Memory B cell (primary cell): Measurements from ENCODE around the gene SUZ12.
"Not testable (repeated sequence)": the region's sequence is repeated elsewhere in the genome, so short reads cannot be mapped to it uniquely, and the experiment has no call there.

Experiments
- ATAC-seq: fragments of 150-1000 bp; cut with Tn5 transposase; 2 replicates; pipeline ENCODE4 v1.10.0; 2021; ENCODE audit warnings: low read depth, mild to moderate bottlenecking, moderate library complexity
- DNase-seq, 2 donors: peaks; one replicate each; pipeline ENCODE4 v3.0.0; 2022; ENCODE audit warnings: low spot score in 2 of 2
- H3K27ac Mint-ChIP-seq: one replicate; pipeline ENCODE4 v1.8.0; 2022; ENCODE audit warnings: mild to moderate bottlenecking, moderate library complexity, mixed read lengths
- H3K27me3 Mint-ChIP-seq: one replicate; pipeline ENCODE4 v1.8.0; 2022; ENCODE audit warnings: mixed read lengths
- H3K36me3 Mint-ChIP-seq: one replicate; pipeline ENCODE4 v1.8.0; 2022; ENCODE audit warnings: mild to moderate bottlenecking, mixed read lengths
- H3K4me1 Mint-ChIP-seq: one replicate; pipeline ENCODE4 v1.8.0; 2022; ENCODE audit warnings: mixed read lengths
- H3K4me3 Mint-ChIP-seq: one replicate; pipeline ENCODE4 v1.8.0; 2022; ENCODE audit warnings: mild to moderate bottlenecking, moderate library complexity, mixed read lengths
- H3K9me3 Mint-ChIP-seq: one replicate; pipeline ENCODE4 v1.8.0; 2022; ENCODE audit warnings: mixed read lengths

The SUZ12 gene

GRCh38 chr17:31936615-31937609 lies at the start of gene SUZ12:
TSS of gene SUZ12 (plus strand) at chr17:31937007. CDS start at chr17:31937247, 240 bp downstream.
- ATAC-seq (peak; percentile 95), DNase-seq (peak; percentile 79 to 85)
- not testable (repeated sequence) for H3K27me3 Mint-ChIP-seq, H3K9me3 Mint-ChIP-seq, H3K4me1 Mint-ChIP-seq, H3K36me3 Mint-ChIP-seq
- peak within 1 kb of the TSS; percentile 75 for H3K27ac Mint-ChIP-seq
- peak within 1 kb of the TSS; percentile 87 for H3K4me3 Mint-ChIP-seq

DNA sequence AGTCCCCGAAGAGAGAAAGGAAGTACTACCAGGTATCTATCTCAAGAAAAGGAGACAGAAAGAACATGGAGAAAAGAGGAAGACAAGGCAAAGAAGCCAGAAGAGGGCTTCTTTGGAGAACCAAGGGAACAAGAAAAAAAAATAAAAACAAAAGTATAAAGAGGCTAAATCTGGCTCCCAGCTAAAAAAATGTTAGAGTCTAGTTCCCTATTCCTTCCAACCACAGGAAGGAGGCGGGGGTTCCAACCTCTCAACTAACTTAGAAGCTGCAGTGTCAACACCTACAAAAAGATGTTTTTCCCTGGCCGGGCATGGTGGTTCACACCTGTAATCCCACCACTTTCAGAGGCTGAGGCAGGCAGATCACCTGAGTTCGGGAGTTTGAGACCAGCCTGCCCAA lies 48.7 kb upstream of the SUZ12 start:
- H3K4me1 Mint-ChIP-seq, result peaks cover 15% of the 10 kb centered on the region
- peak overlapping the region; percentile 98 for H3K27ac Mint-ChIP-seq
- ATAC-seq, result peak; percentile 56
- H3K9me3 Mint-ChIP-seq, result no peaks in the 10 kb centered on the region
- H3K27me3 Mint-ChIP-seq, result no peaks in the 10 kb centered on the region
- peak; percentile 14 to 21 for DNase-seq
- peaks cover 25% of the 10 kb centered on the region for H3K36me3 Mint-ChIP-seq
- peak overlapping the region; percentile 66 for H3K4me3 Mint-ChIP-seq

- no peak overlapping the region for H3K4me3 Mint-ChIP-seq
- H3K27me3 Mint-ChIP-seq, result no peaks in the 10 kb centered on the region
- DNase-seq (no peak), ATAC-seq (no peak)
- no peaks in the 10 kb centered on the region for H3K9me3 Mint-ChIP-seq
- H3K36me3 Mint-ChIP-seq, result peaks cover 7% of the 10 kb centered on the region
- no peak overlapping the region for H3K27ac Mint-ChIP-seq
- H3K4me1 Mint-ChIP-seq, result no peaks in the 10 kb centered on the region
Measured at GRCh38 chr17:31900877-31901276, 35.9 kb upstream of the SUZ12 start.

DNA sequence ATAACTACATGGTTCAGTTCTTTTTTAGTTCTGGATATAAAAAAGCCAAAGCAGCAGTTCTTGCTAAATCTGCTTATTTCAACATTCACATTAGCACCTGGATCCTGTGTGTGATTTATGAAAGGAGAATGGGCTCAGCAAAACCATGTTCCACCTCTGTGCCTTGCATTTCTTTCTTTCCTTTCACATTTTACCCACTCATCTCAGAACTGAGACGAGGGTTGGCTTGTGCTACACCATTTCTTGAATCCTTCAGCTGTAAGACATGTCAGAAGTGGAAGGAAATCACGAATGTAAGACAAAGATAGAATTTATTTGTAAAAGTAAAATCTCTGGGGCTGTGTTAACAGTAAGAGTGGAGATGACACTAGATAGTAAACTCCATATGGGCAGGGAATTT lies 34.1 kb upstream of the SUZ12 start:
- Mint-ChIP-seq H3K4me1 (no peaks in the 10 kb centered on the region), H3K27me3 (no peaks in the 10 kb centered on the region), H3K4me3 (no peak overlapping the region), H3K36me3 (peaks cover 3% of the 10 kb centered on the region), H3K27ac (no peak overlapping the region), H3K9me3 (no peaks in the 10 kb centered on the region)
- no peak for DNase-seq
- no peak for ATAC-seq

DNA sequence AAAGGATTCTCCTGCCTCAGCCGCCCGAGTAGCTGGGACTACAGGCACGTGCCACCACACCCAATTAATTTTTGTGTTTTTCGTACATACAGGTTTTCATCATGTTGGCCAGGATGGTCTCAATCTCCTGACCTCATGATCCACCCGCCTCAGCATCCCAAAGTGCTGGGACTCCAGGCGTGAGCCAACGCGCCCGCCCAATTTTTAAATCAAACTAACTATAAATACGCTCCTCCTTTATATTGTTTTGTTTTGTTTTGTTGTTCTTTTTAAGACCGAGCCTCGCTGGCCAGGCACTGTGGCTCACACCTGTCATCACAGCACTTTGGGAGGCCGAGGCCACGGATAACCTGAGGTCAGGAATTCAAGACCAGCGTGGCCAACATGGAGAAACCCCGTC lies 33.4 kb upstream of the SUZ12 start:
- no peaks in the 10 kb centered on the region for H3K36me3 Mint-ChIP-seq
- no peak overlapping the region for H3K27ac Mint-ChIP-seq
- H3K4me3 Mint-ChIP-seq, result no peak overlapping the region
- H3K9me3 Mint-ChIP-seq, result no peaks in the 10 kb centered on the region
- peaks cover 2% of the 10 kb centered on the region for H3K4me1 Mint-ChIP-seq
- H3K27me3 Mint-ChIP-seq, result peaks cover 2% of the 10 kb centered on the region
- ATAC-seq, result no peak
- no peak for DNase-seq

- H3K27ac Mint-ChIP-seq, result no peak overlapping the region
Measured at GRCh38 chr17:31907342-31907962, 29.4 kb upstream of the SUZ12 start.

GRCh38 chr17:31908386-31908785 lies 28.4 kb upstream of the SUZ12 start:
- no peak for ATAC-seq
- peaks cover 2% of the 10 kb centered on the region for H3K4me1 Mint-ChIP-seq
- H3K27ac Mint-ChIP-seq, result no peak overlapping the region
- H3K4me3 Mint-ChIP-seq, result no peak overlapping the region
- H3K36me3 Mint-ChIP-seq, result no peaks in the 10 kb centered on the region
- DNase-seq, result no peak
- peaks cover 15% of the 10 kb centered on the region for H3K27me3 Mint-ChIP-seq
- no peaks in the 10 kb centered on the region for H3K9me3 Mint-ChIP-seq

More at GRCh38 chr17:31907342-31907962, 29.4 kb upstream of the SUZ12 start:
- ATAC-seq (no peak), DNase-seq (no peak)
- no peak overlapping the region for H3K4me3 Mint-ChIP-seq
- no peaks in the 10 kb centered on the region for H3K9me3 Mint-ChIP-seq
- peaks cover 2% of the 10 kb centered on the region for H3K4me1 Mint-ChIP-seq
- H3K27me3 Mint-ChIP-seq, result peaks cover 15% of the 10 kb centered on the region
- H3K36me3 Mint-ChIP-seq, result no peaks in the 10 kb centered on the region

DNA sequence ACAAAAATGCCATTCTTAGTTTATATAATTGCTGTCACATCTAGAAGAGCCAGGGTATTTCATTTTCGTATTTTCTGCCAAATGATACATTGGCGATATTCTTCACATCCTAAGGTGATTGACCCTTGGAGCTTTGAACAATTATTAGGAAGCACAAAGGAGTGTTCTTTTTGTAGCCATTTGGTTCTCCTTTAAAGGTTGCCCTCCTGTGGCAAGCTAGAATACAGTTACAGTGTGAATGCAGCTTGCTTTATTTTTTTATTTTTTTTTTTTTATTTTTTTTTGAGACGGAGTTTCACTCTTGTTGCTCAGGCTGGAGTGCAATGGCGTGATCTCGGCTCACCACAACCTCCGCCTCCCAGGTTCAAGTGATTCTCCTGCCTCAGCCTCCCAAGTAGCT lies 24.1 kb upstream of the SUZ12 start:
- peak; percentile 62 for ATAC-seq
- not testable (repeated sequence) for DNase-seq, H3K4me3 Mint-ChIP-seq

GRCh38 chr17:31915456-31916100 lies 21.2 kb upstream of the SUZ12 start:
- Mint-ChIP-seq H3K4me1 (no peaks in the 10 kb centered on the region), H3K4me3 (no peak overlapping the region), H3K9me3 (no peaks in the 10 kb centered on the region), H3K27ac (no peak overlapping the region), H3K36me3 (peaks cover 2% of the 10 kb centered on the region), H3K27me3 (peaks cover 24% of the 10 kb centered on the region)
- DNase-seq (no peak), ATAC-seq (no peak)

More for the DNA sequence above, 24.1 kb upstream of the SUZ12 start:
- not testable (repeated sequence) for H3K4me1 Mint-ChIP-seq, H3K27ac Mint-ChIP-seq, H3K9me3 Mint-ChIP-seq, H3K36me3 Mint-ChIP-seq
- peaks cover 20% of the 10 kb centered on the region for H3K27me3 Mint-ChIP-seq

- Mint-ChIP-seq H3K9me3 (no peaks in the 10 kb centered on the region), H3K27ac (no peak overlapping the region), H3K4me1 (no peaks in the 10 kb centered on the region), H3K27me3 (peaks cover 22% of the 10 kb centered on the region), H3K4me3 (no peak overlapping the region), H3K36me3 (peaks cover 2% of the 10 kb centered on the region)
- DNase-seq (no peak), ATAC-seq (no peak)
Measured at GRCh38 chr17:31916491-31917064, 20.2 kb upstream of the SUZ12 start.

GRCh38 chr17:31917065-31917529 lies 19.7 kb upstream of the SUZ12 start:
- Mint-ChIP-seq H3K36me3 (peaks cover 2% of the 10 kb centered on the region), H3K27ac (no peak overlapping the region), H3K9me3 (no peaks in the 10 kb centered on the region), H3K4me3 (no peak overlapping the region), H3K27me3 (peaks cover 17% of the 10 kb centered on the region), H3K4me1 (no peaks in the 10 kb centered on the region)
- ATAC-seq, result peak; percentile 48
- DNase-seq, result peak in 1 of 2 donors; percentile 14

GRCh38 chr17:31917721-31918120 lies 19.1 kb upstream of the SUZ12 start:
- not testable (repeated sequence) for H3K36me3 Mint-ChIP-seq, ATAC-seq, H3K4me3 Mint-ChIP-seq, H3K27ac Mint-ChIP-seq, DNase-seq, H3K4me1 Mint-ChIP-seq, H3K9me3 Mint-ChIP-seq
- H3K27me3 Mint-ChIP-seq, result peaks cover 15% of the 10 kb centered on the region

DNA sequence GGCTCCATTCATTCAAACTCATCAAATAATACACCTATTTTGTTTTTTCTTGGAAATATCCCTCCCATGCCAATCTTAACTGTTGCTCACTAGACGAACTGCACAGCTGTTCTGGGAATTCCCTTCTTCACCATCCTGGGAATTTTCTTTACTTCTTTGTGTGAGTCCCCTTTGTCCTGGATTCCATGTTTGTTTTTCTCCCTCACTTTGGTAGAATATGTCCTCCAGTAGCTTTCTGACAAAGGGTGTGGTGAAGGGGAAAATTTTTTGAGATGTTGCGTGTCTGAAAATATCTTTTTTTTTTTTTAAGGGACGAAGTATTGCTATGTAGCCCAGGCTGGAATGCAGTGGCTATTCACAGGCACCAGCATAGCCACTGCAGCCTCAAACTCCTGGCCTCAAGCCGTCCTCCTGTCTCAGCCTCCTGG lies 18.1 kb upstream of the SUZ12 start:
- no peak overlapping the region for H3K27ac Mint-ChIP-seq
- H3K4me3 Mint-ChIP-seq, result no peak overlapping the region
- DNase-seq (no peak), ATAC-seq (no peak)
- no peaks in the 10 kb centered on the region for H3K9me3 Mint-ChIP-seq
- H3K36me3 Mint-ChIP-seq, result peaks cover 2% of the 10 kb centered on the region
- H3K4me1 Mint-ChIP-seq, result no peaks in the 10 kb centered on the region
- peaks cover 15% of the 10 kb centered on the region for H3K27me3 Mint-ChIP-seq
